GM10266 (cell line): Measurements from ENCODE around the gene TLCD3B.

Source experiments
- DNase-seq: peaks from one replicate; pipeline ENCODE4 v3.0.0; 2012; ENCODE audit errors: extremely low spot score
- CTCF ChIP-seq: IDR thresholded peaks from 2 replicates; pipeline ENCODE4 v1.5.1; 2012; ENCODE audit warnings: mild to moderate bottlenecking, low read depth; ENCODE audit not compliant: control insufficient read depth, insufficient read depth; ENCODE audit errors: missing control alignments

TLCD3B gene

GRCh38 chr16:29994600-29995323 is 36.3 kb downstream of the TLCD3B start:
- DNase-seq: peak; percentile 82
- no peak for TF ChIP-seq CTCF

- no peak for TF ChIP-seq CTCF
- no peak for DNase-seq
Observed at GRCh38 chr16:29993903-29994599, 37.0 kb downstream of the TLCD3B start.

GRCh38 chr16:29993191-29993902 is 37.7 kb downstream of the TLCD3B start:
- no peak for TF ChIP-seq CTCF
- no peak for DNase-seq

- no peak for DNase-seq
- TF ChIP-seq CTCF: no peak
Observed at GRCh38 chr16:29992344-29992967, 38.6 kb downstream of the TLCD3B start.

- DNase-seq: no peak
- TF ChIP-seq CTCF: no peak
Observed at GRCh38 chr16:29991571-29991904, 39.5 kb downstream of the TLCD3B start.

- DNase-seq: no peak
- TF ChIP-seq CTCF: no peak
Observed at GRCh38 chr16:29990883-29991570, 40.0 kb downstream of the TLCD3B start.
